Gastroesophageal sphincter (tissue), 3 donors: ENCODE measurements around the gene METTL24.

Experiments used
- EP300 ChIP-seq: sonication (generic); formaldehyde crosslinking; IDR thresholded peaks from one replicate; pipeline ENCODE4 v1.6.1; 2017; ENCODE audit warnings: antibody characterized with exemption, mild to moderate bottlenecking
- POLR2A ChIP-seq, 2 donors: fragments of 450-650 bp; IDR thresholded peaks; one replicate each; pipeline ENCODE4 v1.6.1; 2017; ENCODE audit warnings: antibody characterized with exemption in 2 of 2, mild to moderate bottlenecking in 2 of 2, moderate library complexity in 1 of 2
- TF ChIP-seq, protein P1 (sequence below), 4 experiments: fragments of 200-600 bp in 2 of 4; fragments of 450-650 bp in 2 of 4; sonication (generic) in 1 of 4; IDR thresholded peaks; one replicate each; pipeline ENCODE4 v1.5.1; 2017 to 2019; ENCODE audit warnings: antibody characterized with exemption in 4 of 4, mild to moderate bottlenecking in 2 of 4, moderate library complexity in 2 of 4

DNA sequence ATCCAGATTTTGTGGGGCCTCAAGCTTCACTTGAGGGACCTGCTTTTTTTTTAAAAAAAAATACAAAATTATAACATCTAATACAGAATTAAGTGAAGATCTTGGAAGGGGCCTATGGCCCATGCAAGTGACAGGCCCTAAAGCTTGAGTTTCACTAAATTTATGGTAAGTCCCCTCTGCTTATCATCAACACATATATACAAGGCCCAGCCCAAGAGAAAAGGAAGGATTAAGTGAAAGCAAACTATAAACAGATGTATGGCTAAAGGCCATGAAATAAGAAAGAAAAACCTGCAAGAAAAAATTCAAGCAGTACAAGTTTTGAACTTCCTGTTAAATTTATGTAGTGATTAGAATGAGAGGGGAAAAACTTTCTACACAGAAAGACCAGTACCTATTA is 91.2 kb downstream of the METTL24 start:
- TF ChIP-seq, protein P1, sequence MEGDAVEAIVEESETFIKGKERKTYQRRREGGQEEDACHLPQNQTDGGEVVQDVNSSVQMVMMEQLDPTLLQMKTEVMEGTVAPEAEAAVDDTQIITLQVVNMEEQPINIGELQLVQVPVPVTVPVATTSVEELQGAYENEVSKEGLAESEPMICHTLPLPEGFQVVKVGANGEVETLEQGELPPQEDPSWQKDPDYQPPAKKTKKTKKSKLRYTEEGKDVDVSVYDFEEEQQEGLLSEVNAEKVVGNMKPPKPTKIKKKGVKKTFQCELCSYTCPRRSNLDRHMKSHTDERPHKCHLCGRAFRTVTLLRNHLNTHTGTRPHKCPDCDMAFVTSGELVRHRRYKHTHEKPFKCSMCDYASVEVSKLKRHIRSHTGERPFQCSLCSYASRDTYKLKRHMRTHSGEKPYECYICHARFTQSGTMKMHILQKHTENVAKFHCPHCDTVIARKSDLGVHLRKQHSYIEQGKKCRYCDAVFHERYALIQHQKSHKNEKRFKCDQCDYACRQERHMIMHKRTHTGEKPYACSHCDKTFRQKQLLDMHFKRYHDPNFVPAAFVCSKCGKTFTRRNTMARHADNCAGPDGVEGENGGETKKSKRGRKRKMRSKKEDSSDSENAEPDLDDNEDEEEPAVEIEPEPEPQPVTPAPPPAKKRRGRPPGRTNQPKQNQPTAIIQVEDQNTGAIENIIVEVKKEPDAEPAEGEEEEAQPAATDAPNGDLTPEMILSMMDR (IDR thresholded peaks at IDR 0.05), result no peak
- TF ChIP-seq POLR2A (IDR thresholded peaks at IDR 0.05), result no peak
- no peak for TF ChIP-seq EP300
